ENCODE data around the gene LGALS3.

DNA sequence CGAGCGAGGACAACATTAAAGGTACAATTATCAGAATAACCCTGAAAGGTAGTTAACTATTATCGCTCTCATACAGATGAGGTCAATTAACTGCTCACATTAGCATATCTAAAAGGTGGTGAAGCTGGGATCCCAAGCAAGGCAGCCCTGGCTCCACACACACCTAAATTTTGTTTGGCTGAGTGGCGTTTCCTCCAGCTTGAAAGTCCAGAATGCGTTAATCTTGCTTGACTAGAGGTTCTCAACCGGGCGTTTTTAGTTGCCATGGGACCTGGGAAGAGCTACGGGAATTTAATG, 61.8 kb downstream of the LGALS3 start:
- TF ChIP-seq CTCF (conservative IDR thresholded peaks at IDR 0.05), result no peak
- no peak for TF ChIP-seq EZH2 (IDR thresholded peaks at IDR 0.05; ENCODE audit: low read depth)
